CD4-positive, alpha-beta T cell (primary cell): ENCODE results near the gene CTNNA2. TPM values are rescaled to one million over a fixed set of nuclear protein-coding genes. Genes with fewer than 3 reads are reported as not detected.
"Not testable (repeated sequence)": the region's sequence is repeated elsewhere in the genome, so short reads cannot be mapped to it uniquely, and the experiment has no call there.

ENCODE experiments used
- ATAC-seq: fragments of 200-7000 bp; cut with Tn5 transposase; one replicate; pipeline ENCODE4 v1.10.0; 2022; ENCODE audit warnings: mild to moderate bottlenecking; ENCODE audit not compliant: poor library complexity
- CTCF ChIA-PET: fragments of 350-600 bp; sonication (Branson Sonifier 250); formaldehyde crosslinking; loops from one replicate; lab custom pipeline; 2021; ENCODE audit warnings: antibody characterized with exemption, inconsistent platforms; lab: Charles Lee
- POLR2A ChIA-PET: fragments of 350-600 bp; sonication (Branson Sonifier 250); formaldehyde crosslinking; loops from one replicate; lab custom pipeline; 2021; ENCODE audit warnings: antibody characterized with exemption, inconsistent platforms; lab: Charles Lee
- DNase-seq, 14 experiments: peaks; one replicate each; pipeline ENCODE4 v3.0.0-alpha.2; 2013 to 2020; ENCODE audit warnings: mixed read lengths in 2 of 14
- H3K27ac ChIP-seq, 2 donors: one replicate each; pipeline versions ENCODE4 v1.5.1 to v1.7.0; 2013; ENCODE audit warnings: low read length in 2 of 2, low read depth in 1 of 2, mild to moderate bottlenecking in 1 of 2
- H3K27me3 ChIP-seq, 2 experiments: 1 replicate in 1 of 2; 2 replicates in 1 of 2; pipeline versions ENCODE4 v1.6.1 to v1.7.0; 2013; ENCODE audit warnings: low read length in 2 of 2, control low read depth in 1 of 2, mild to moderate bottlenecking in 1 of 2, moderate library complexity in 1 of 2; ENCODE audit not compliant: insufficient read depth in 2 of 2, control insufficient read depth in 1 of 2
- H3K36me3 ChIP-seq: one replicate; pipeline ENCODE4 v1.6.1; 2013; ENCODE audit warnings: low read length, control low read depth; ENCODE audit not compliant: insufficient read depth
- H3K4me1 ChIP-seq: one replicate; pipeline ENCODE4 v1.6.1; 2013; ENCODE audit warnings: low read length, control low read depth; ENCODE audit not compliant: insufficient read depth
- H3K4me3 ChIP-seq: one replicate; pipeline ENCODE4 v1.5.1; 2013; ENCODE audit warnings: mild to moderate bottlenecking, low read length, moderate library complexity
- H3K9me3 ChIP-seq, 2 experiments: 1 replicate in 1 of 2; 2 replicates in 1 of 2; pipeline versions ENCODE4 v1.6.1 to v1.7.0; 2013; ENCODE audit warnings: low read length in 2 of 2, mild to moderate bottlenecking in 2 of 2, control low read depth in 1 of 2, moderate library complexity in 1 of 2; ENCODE audit not compliant: control insufficient read depth in 1 of 2, insufficient read depth in 1 of 2
- H3K27ac Mint-ChIP-seq: one replicate; pipeline ENCODE4 v1.8.0; 2020; ENCODE audit warnings: mixed read lengths
- H3K27me3 Mint-ChIP-seq: one replicate; pipeline ENCODE4 v1.8.0; 2021; ENCODE audit warnings: mixed read lengths
- H3K36me3 Mint-ChIP-seq: one replicate; pipeline ENCODE4 v1.8.0; 2021; ENCODE audit warnings: low read depth, mixed read lengths
- H3K4me1 Mint-ChIP-seq: one replicate; pipeline ENCODE4 v1.8.0; 2021; ENCODE audit warnings: low read depth, mixed read lengths
- H3K4me3 Mint-ChIP-seq: one replicate; pipeline ENCODE4 v1.8.0; 2020; ENCODE audit warnings: mild to moderate bottlenecking, mixed read lengths
- H3K9me3 Mint-ChIP-seq: one replicate; pipeline ENCODE4 v1.8.0; 2020; ENCODE audit warnings: mixed read lengths
- intact Hi-C, 2 experiments: fragments of 100-400 bp; cut with DNase I in 1 of 2; cut with micrococcal nuclease in 1 of 2; formaldehyde crosslinking; loops; one replicate each; pipeline versions ENCODE4 v1.15.1 to v1.9.0; 2023 to 2025; cut with DNase I, micrococcal nuclease
- total RNA-seq, 174 experiments: library from RNA in 2 of 174; stranded (reverse) in 2 of 174; gene quantifications; one replicate each; pipeline ENCODE4 v1.2.3 and lab custom pipeline; 2021 to 2026
- TF ChIP-seq, protein P1 (sequence below): fragments of 200-600 bp; IDR thresholded peaks from one replicate; pipeline ENCODE4 v1.8.0; 2022; ENCODE audit warnings: antibody characterized with exemption, mild to moderate bottlenecking

The CTNNA2 gene
- total RNA-seq, 2 experiments from 2014 or later: not detected

DNA sequence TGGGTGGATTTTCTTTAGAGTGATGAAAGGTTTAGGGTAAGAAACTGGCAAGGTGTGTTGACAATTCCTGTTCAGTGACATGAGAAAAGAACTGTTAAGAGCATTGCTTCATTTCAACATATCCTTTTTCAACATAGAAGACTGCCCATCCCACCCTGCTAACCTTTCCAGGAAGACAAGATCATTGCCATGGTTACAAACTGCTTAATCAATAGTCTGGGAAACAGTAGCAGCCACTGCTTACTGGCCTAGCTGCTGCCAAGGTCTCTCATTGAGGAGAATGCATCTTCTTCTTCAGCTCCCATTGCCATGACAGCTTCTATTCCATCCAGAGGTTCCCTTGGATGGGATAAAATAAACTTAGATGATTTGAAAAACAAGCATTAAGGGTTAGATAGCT is 579.6 kb downstream of the CTNNA2 start:
- no peak overlapping the region for H3K27ac Mint-ChIP-seq
- intact Hi-C loops: no loop called here
- H3K27ac ChIP-seq: no peak overlapping the region
- H3K27me3 Mint-ChIP-seq: no peaks in the 10 kb centered on the region
- CTCF ChIA-PET: no interaction called here
- POLR2A ChIA-PET: no interaction called here
- H3K9me3 ChIP-seq: no peaks in the 10 kb centered on the region
- no peaks in the 10 kb centered on the region for H3K4me1 Mint-ChIP-seq
- TF ChIP-seq, protein P1, sequence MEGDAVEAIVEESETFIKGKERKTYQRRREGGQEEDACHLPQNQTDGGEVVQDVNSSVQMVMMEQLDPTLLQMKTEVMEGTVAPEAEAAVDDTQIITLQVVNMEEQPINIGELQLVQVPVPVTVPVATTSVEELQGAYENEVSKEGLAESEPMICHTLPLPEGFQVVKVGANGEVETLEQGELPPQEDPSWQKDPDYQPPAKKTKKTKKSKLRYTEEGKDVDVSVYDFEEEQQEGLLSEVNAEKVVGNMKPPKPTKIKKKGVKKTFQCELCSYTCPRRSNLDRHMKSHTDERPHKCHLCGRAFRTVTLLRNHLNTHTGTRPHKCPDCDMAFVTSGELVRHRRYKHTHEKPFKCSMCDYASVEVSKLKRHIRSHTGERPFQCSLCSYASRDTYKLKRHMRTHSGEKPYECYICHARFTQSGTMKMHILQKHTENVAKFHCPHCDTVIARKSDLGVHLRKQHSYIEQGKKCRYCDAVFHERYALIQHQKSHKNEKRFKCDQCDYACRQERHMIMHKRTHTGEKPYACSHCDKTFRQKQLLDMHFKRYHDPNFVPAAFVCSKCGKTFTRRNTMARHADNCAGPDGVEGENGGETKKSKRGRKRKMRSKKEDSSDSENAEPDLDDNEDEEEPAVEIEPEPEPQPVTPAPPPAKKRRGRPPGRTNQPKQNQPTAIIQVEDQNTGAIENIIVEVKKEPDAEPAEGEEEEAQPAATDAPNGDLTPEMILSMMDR: no peak
- H3K36me3 ChIP-seq: no peaks in the 10 kb centered on the region
- H3K4me3 ChIP-seq: no peak overlapping the region
- H3K4me1 ChIP-seq: no peaks in the 10 kb centered on the region
- no peaks in the 10 kb centered on the region for H3K27me3 ChIP-seq
- ATAC-seq: no peak
- H3K9me3 Mint-ChIP-seq: no peaks in the 10 kb centered on the region
- H3K36me3 Mint-ChIP-seq: no peaks in the 10 kb centered on the region
- DNase-seq: no peak
- no peak overlapping the region for H3K4me3 Mint-ChIP-seq

DNA sequence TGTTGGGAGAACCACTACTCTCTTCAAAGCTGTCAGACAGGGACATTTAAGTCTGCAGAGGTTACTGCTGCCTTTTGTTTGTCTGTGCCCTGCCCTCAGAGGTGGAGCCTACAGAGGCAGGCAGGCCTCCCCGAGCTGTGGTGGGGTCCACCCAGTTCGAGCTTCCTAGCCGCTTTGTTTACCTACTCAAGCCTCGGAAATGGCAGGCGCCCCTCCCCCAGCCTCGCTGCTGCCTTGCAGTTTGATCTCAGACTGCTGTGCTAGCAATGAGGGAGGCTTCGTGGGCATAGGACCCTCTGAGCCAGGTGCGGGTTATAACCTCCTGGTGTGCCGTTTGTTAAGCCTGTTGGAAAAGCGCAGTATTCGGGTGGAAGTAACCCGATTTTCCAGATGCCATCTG is 585.7 kb downstream of the CTNNA2 start:
- CTCF ChIA-PET, H3K27me3 Mint-ChIP-seq, ATAC-seq, H3K9me3 Mint-ChIP-seq, DNase-seq, H3K4me3 Mint-ChIP-seq, intact Hi-C loops, H3K4me1 Mint-ChIP-seq, H3K36me3 Mint-ChIP-seq, H3K4me3 ChIP-seq, H3K36me3 ChIP-seq, H3K27ac ChIP-seq, H3K27ac Mint-ChIP-seq, POLR2A ChIA-PET, H3K9me3 ChIP-seq, H3K27me3 ChIP-seq, H3K4me1 ChIP-seq: not testable (repeated sequence)

- no peaks in the 10 kb centered on the region for H3K9me3 Mint-ChIP-seq
- TF ChIP-seq, protein P1: no peak
- peaks cover 0 to 12% of the 10 kb centered on the region in 2 experiments for H3K9me3 ChIP-seq
- ChIA-PET POLR2A (no interaction called here), CTCF (no interaction called here)
- H3K27me3 Mint-ChIP-seq: no peaks in the 10 kb centered on the region
- no peak overlapping the region for H3K27ac ChIP-seq
- intact Hi-C loops: no loop called here
- no peaks in the 10 kb centered on the region for H3K27me3 ChIP-seq
- ATAC-seq (no peak), DNase-seq (no peak)
- no peak overlapping the region for H3K4me3 ChIP-seq
- H3K36me3 Mint-ChIP-seq: no peaks in the 10 kb centered on the region
- H3K36me3 ChIP-seq: no peaks in the 10 kb centered on the region
- H3K27ac Mint-ChIP-seq: no peak overlapping the region
- H3K4me1 Mint-ChIP-seq: no peaks in the 10 kb centered on the region
- H3K4me3 Mint-ChIP-seq: no peak overlapping the region
- no peaks in the 10 kb centered on the region for H3K4me1 ChIP-seq
These were observed 589.2 kb downstream of the CTNNA2 start for GRCh38 chr2:80102026-80102425.

DNA sequence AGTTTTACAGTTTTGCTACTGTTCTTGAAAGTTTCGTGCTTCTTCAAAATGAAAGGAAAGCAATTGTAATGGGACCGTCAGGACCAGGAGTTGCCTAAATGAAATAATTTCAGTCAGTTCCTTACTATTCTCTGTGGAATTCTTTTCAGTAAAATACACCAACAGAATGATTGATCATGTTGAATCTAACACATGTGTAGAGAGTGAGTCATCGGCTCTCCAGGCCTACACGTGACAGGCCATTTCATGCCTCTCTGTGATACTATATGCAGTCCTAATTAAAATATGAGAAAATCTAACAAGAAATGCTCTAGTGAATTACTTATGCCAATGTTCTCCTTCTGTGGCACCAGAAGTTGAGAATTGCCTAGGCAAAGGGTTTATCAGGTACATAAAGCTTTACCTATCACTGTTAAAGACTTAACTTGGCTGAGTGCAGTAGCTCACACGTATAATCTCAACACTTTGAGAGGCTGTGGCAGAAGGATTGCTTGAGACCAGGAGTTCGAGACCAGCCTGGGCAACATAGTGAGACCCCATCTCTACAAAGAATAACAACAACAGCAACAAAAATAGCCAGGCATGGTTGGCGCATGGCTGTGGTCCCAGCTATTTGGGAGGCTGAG is 592.3 kb downstream of the CTNNA2 start:
- Mint-ChIP-seq H3K9me3 (peaks cover 2% of the 10 kb centered on the region), H3K27me3 (no peaks in the 10 kb centered on the region), H3K27ac (no peak overlapping the region), H3K4me1 (no peaks in the 10 kb centered on the region), H3K36me3 (no peaks in the 10 kb centered on the region), H3K4me3 (no peak overlapping the region)
- no peak for ATAC-seq
- ChIA-PET CTCF (no interaction called here), POLR2A (no interaction called here)
- Histone ChIP-seq H3K4me1 (no peaks in the 10 kb centered on the region), H3K27ac (no peak overlapping the region), H3K27me3 (no peaks in the 10 kb centered on the region), H3K4me3 (no peak overlapping the region), H3K9me3 (peaks cover 0 to 12% of the 10 kb centered on the region in 2 experiments), H3K36me3 (no peaks in the 10 kb centered on the region)
- TF ChIP-seq, protein P1: no peak
- no peak for DNase-seq
- intact Hi-C loops: no loop called here
